22Rv1 (cell line): Measurements from ENCODE around the gene PSMB2.
"Not testable (repeated sequence)": the region's sequence is repeated elsewhere in the genome, so short reads cannot be mapped to it uniquely, and the experiment has no call there.

Experiments
- H3K27ac ChIP-seq: fragments of 450-650 bp; 2 replicates; pipeline ENCODE4 v1.5.1; 2017
- ZFX ChIP-seq: fragments of 450-650 bp; IDR thresholded peaks from 2 replicates; pipeline ENCODE4 v1.6.1; 2017; ENCODE audit warnings: antibody characterized with exemption, borderline replicate concordance
- TF ChIP-seq, protein P1 (sequence below): fragments of 450-650 bp; IDR thresholded peaks from 2 replicates; pipeline ENCODE4 v1.5.1; 2017; ENCODE audit warnings: mild to moderate bottlenecking

Gene PSMB2

GRCh38 chr1:35592991-35593769, 48.1 kb downstream of the PSMB2 start:
- TF ChIP-seq, protein P1, sequence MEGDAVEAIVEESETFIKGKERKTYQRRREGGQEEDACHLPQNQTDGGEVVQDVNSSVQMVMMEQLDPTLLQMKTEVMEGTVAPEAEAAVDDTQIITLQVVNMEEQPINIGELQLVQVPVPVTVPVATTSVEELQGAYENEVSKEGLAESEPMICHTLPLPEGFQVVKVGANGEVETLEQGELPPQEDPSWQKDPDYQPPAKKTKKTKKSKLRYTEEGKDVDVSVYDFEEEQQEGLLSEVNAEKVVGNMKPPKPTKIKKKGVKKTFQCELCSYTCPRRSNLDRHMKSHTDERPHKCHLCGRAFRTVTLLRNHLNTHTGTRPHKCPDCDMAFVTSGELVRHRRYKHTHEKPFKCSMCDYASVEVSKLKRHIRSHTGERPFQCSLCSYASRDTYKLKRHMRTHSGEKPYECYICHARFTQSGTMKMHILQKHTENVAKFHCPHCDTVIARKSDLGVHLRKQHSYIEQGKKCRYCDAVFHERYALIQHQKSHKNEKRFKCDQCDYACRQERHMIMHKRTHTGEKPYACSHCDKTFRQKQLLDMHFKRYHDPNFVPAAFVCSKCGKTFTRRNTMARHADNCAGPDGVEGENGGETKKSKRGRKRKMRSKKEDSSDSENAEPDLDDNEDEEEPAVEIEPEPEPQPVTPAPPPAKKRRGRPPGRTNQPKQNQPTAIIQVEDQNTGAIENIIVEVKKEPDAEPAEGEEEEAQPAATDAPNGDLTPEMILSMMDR = no peak
- no peak for TF ChIP-seq ZFX

GRCh38 chr1:35591211-35591610, 50.1 kb downstream of the PSMB2 start:
- no peak overlapping the region for H3K27ac ChIP-seq
- TF ChIP-seq, protein P1 = no peak
- no peak for TF ChIP-seq ZFX

More at GRCh38 chr1:35592991-35593769, 48.1 kb downstream of the PSMB2 start:
- H3K27ac ChIP-seq = no peak overlapping the region

- no peak overlapping the region for H3K27ac ChIP-seq
- TF ChIP-seq, protein P1 = no peak
- no peak for TF ChIP-seq ZFX
Measured at GRCh38 chr1:35590476-35591040, 50.8 kb downstream of the PSMB2 start.

- no peak overlapping the region for H3K27ac ChIP-seq
- TF ChIP-seq ZFX = no peak
- TF ChIP-seq, protein P1 = no peak
Measured at GRCh38 chr1:35589516-35590427, 51.6 kb downstream of the PSMB2 start.

DNA sequence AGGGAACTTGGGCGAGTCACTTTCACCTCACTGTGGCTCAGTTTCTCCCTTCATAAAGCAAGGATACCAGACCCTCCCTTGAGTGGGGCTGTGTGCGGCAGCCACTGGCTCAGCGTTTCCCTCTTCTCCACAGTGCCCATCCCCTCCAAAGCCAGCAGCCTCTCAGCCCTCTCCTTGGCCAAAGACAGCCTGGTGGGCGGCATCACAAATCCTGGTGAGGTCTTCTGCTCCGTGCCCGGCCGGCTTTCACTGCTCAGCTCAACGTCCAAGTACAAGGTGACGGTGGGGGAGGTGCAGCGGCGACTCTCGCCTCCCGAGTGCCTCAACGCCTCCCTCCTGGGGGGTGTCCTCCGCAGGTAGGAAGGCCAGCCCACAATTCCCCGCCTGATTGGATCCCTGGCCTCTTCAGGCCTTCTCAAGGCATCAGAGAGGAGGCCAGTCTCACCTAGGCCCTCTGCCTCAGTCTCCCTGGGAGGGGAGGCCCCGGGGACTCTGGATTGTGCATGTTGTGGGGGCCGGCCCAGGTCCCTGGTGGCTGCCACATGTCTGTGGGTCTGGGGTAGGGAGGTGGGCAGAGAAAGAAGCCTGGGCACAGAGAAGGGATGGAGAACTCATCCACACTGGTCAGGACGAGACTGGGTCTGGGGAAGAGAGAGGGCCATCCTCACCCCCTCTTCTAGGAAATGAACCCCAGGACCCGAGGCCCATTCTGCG, 53.0 kb downstream of the PSMB2 start:
- H3K27ac ChIP-seq = no peak overlapping the region
- no peak for TF ChIP-seq ZFX

DNA sequence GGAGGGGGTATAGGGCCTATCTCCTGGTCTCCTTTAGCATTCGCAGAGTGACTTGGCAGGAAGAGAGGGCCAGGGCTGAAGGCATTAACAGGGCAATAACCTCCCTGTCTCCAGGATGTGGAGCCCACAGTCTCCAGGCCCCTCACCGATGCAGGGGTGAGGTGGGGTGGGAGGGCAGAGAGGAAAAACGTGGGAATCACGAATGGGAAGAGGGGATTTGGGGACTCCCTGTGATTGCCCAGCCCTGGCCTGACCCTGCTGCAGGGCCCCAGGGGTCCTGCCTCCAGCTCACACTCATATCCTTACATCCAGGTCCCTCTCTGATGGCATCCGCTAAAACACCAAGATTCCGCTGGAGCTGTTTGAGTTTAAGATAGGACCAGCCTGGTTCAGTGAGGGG, 53.6 kb downstream of the PSMB2 start:
- TF ChIP-seq ZFX = no peak
- TF ChIP-seq, protein P1 = no peak
- H3K27ac ChIP-seq = no peak overlapping the region

- no peak overlapping the region for H3K27ac ChIP-seq
- TF ChIP-seq, protein P1 = no peak
- no peak for TF ChIP-seq ZFX
Measured at GRCh38 chr1:35586808-35587207, 54.5 kb downstream of the PSMB2 start.

DNA sequence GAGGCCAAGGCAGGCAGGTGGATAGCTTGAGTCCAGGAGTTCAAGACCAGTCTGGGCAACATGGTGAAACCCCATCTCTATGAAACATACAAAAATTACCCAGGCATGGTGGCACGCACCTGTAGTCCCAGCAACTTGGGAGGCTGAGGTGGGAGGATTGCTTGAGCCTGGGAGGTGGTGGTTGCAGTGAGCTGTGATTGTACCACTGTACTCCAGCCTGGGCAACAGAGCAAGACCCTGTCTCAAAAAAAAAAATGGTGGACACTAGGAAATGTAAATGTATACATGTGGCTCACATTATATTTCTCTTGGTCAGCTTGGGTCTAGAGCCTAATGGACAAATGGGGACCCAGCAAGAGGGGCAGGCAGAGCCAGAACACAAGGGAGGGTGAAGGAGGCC, 55.5 kb downstream of the PSMB2 start:
- not testable (repeated sequence) for H3K27ac ChIP-seq
